Measurements from ENCODE around the gene KCTD17. TPM values are rescaled to one million over a fixed set of nuclear protein-coding genes. Genes with fewer than 3 reads are reported as not detected.

The KCTD17 gene
- total and polyA plus RNA-seq, 2 of the 4 experiments (the other 2 are of a cell fraction), result 28.3 to 37.3 TPM

DNA sequence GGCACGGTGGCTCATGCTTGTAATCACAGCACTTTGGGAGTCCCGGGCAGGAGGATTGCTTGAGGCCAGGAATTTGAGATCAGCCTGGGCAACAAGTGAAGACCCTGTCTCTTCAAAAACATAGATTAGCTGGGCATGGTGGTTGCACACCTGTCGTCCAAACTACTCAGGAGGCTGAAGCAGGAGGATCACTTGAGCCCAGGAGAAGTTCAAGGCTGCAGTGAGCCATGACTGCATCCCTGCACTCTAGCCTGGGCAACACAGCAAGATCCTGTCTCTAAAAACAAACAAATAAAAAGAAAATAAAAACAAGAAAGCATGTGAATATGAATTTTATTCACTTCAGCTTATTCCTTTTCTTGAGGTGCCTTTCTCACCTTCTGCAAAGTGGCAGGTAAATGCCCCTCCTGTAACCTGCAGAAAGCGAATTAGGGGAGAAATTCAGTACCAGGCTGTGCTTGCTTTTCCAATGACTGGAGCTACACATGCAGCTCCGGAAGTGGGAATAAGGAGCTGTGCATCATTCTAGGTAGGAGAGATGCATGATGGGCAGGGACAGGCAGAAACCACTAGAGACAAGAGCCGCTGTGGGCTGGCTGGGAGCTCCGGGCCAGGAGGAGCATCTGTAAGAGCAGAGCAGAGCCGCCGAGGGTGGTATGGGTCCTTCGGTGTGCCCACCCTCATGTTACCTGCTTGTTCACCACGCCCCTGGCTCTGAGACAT lies 14.7 kb upstream of the KCTD17 start:
- H2BK20ac ChIP-seq (ENCODE audit: low read depth, low read length), result no peak overlapping the region
- in situ Hi-C loops (cut with MboI; ENCODE audit: low sequenced_read_pairs), result no loop called here
- H3K56ac ChIP-seq (ENCODE audit: extremely low read depth, insufficient read depth, low read length), result no peak overlapping the region
- no peaks in the 10 kb centered on the region; the same call in 1 of the 2 replicates for H3K4me1 ChIP-seq (ENCODE audit: control insufficient read depth, insufficient read depth, low read length)
- DNase-seq (no peak), ATAC-seq (ENCODE audit: low read depth) (no peak)
- WGBS, 2 experiments (ENCODE audit: extremely low coverage in 2 of 2, insufficient read length in 1 of 2), result 88% methylated on average over 9 of the region's 11 CpGs; no CpG with 5 or more reads in 1 of the 2 experiments
- peaks cover 15% of the 10 kb centered on the region for H3K27me3 ChIP-seq (ENCODE audit: control insufficient read depth, insufficient read depth, low read length)
- intact Hi-C loops (cut with micrococcal nuclease), result no loop called here
- no peak overlapping the region for H2BK120ac ChIP-seq (ENCODE audit: low read depth, low read length)
- no peak overlapping the region for H3K18ac ChIP-seq (ENCODE audit: low read depth, low read length)
- BruUV-seq (replicated peaks), result no TSS peak
- H4K5ac ChIP-seq (ENCODE audit: low read depth, low read length), result no peak overlapping the region
- H3K27ac ChIP-seq (ENCODE audit: insufficient read depth, low read length), result no peak overlapping the region
- no peak overlapping the region for H3K4me2 ChIP-seq (ENCODE audit: low read depth, low read length)
- no peak overlapping the region for H3K4ac ChIP-seq (ENCODE audit: low read depth, low read length)
- H3K36me3 ChIP-seq (ENCODE audit: control insufficient read depth, insufficient read depth, low read length), result no peaks in the 10 kb centered on the region
- H4K20me1 ChIP-seq (ENCODE audit: insufficient read depth, low read length), result no peaks in the 10 kb centered on the region
- no peak overlapping the region for H2AK9ac ChIP-seq (replicated peaks; ENCODE audit: low read depth, low read length, poor library complexity)
- H3K9me3 ChIP-seq (ENCODE audit: control insufficient read depth, insufficient read depth, low read length), result no peaks in the 10 kb centered on the region
- ChIA-PET POLR2A (ENCODE audit: unreplicated experiment) (no interaction called here), CTCF (interaction anchor here (1.4 kb wide), 1 partner anchor 9 kb away, joined by 3 read pairs; no protein-coding TSS in a partner anchor)
- H2AFZ ChIP-seq (replicated peaks; ENCODE audit: low read length, poor library complexity), result no peak overlapping the region
- H2AK5ac ChIP-seq (ENCODE audit: low read depth, low read length), result no peak overlapping the region
- no peak overlapping the region for H3K9ac ChIP-seq (ENCODE audit: low read depth, low read length)
- no peak overlapping the region for H4K91ac ChIP-seq (ENCODE audit: insufficient read depth, low read depth, low read length)
- H2BK5ac ChIP-seq (ENCODE audit: low read depth, low read length, poor library complexity, severe bottlenecking), result no peak overlapping the region
- TF ChIP-seq NFE2L2 (IDR thresholded peaks at IDR 0.05; ENCODE audit: low read depth, low read length) (no peak), MXI1 (IDR thresholded peaks at IDR 0.05; ENCODE audit: borderline replicate concordance, low read depth, low read length) (no peak), RAD21 (IDR thresholded peaks at IDR 0.05; ENCODE audit: low read length) (no peak), MAFK (IDR thresholded peaks at IDR 0.05; ENCODE audit: low read depth, low read length) (no peak), MAZ (IDR thresholded peaks at IDR 0.05; ENCODE audit: borderline replicate concordance, low read depth, low read length) (no peak), POLR2A (IDR thresholded peaks at IDR 0.05; ENCODE audit: low read depth, low read length) (no peak), SMC3 (IDR thresholded peaks at IDR 0.05; ENCODE audit: low read depth, low read length) (no peak), CEBPB (IDR thresholded peaks at IDR 0.05; ENCODE audit: low read depth, low read length) (no peak), BHLHE40 (IDR thresholded peaks at IDR 0.05; ENCODE audit: low read depth, low read length) (no peak), CHD1 (IDR thresholded peaks at IDR 0.05; ENCODE audit: low read depth, low read length) (no peak), RFX5 (IDR thresholded peaks at IDR 0.05; ENCODE audit: low read depth, low read length) (no peak)
- TF ChIP-seq, protein P1, sequence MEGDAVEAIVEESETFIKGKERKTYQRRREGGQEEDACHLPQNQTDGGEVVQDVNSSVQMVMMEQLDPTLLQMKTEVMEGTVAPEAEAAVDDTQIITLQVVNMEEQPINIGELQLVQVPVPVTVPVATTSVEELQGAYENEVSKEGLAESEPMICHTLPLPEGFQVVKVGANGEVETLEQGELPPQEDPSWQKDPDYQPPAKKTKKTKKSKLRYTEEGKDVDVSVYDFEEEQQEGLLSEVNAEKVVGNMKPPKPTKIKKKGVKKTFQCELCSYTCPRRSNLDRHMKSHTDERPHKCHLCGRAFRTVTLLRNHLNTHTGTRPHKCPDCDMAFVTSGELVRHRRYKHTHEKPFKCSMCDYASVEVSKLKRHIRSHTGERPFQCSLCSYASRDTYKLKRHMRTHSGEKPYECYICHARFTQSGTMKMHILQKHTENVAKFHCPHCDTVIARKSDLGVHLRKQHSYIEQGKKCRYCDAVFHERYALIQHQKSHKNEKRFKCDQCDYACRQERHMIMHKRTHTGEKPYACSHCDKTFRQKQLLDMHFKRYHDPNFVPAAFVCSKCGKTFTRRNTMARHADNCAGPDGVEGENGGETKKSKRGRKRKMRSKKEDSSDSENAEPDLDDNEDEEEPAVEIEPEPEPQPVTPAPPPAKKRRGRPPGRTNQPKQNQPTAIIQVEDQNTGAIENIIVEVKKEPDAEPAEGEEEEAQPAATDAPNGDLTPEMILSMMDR (conservative IDR thresholded peaks at IDR 0.05; ENCODE audit: low read depth, low read length), result no peak
- TF ChIP-seq, protein P2, sequence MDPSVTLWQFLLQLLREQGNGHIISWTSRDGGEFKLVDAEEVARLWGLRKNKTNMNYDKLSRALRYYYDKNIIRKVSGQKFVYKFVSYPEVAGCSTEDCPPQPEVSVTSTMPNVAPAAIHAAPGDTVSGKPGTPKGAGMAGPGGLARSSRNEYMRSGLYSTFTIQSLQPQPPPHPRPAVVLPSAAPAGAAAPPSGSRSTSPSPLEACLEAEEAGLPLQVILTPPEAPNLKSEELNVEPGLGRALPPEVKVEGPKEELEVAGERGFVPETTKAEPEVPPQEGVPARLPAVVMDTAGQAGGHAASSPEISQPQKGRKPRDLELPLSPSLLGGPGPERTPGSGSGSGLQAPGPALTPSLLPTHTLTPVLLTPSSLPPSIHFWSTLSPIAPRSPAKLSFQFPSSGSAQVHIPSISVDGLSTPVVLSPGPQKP (IDR thresholded peaks at IDR 0.05; ENCODE audit: borderline replicate concordance, low read depth, low read length), result no peak
- TF ChIP-seq, protein P3, sequence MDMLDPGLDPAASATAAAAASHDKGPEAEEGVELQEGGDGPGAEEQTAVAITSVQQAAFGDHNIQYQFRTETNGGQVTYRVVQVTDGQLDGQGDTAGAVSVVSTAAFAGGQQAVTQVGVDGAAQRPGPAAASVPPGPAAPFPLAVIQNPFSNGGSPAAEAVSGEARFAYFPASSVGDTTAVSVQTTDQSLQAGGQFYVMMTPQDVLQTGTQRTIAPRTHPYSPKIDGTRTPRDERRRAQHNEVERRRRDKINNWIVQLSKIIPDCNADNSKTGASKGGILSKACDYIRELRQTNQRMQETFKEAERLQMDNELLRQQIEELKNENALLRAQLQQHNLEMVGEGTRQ (IDR thresholded peaks at IDR 0.05; ENCODE audit: low read depth, low read length), result no peak
- 0 out of 2 replicates have a peak, but pooled peaks cover 2% of the 10 kb centered on the region for H3K9me1 ChIP-seq (ENCODE audit: insufficient read depth, low read length)
- dilution Hi-C loops (cut with HindIII; ENCODE audit: low sequenced_read_pairs, unreplicated experiment), result no loop called here
- H3K14ac ChIP-seq (replicated peaks; ENCODE audit: low read depth, low read length), result no peak overlapping the region
- no peak overlapping the region for H3K23ac ChIP-seq (ENCODE audit: low read depth, low read length)
- H4K8ac ChIP-seq (ENCODE audit: low read depth in 2 of 2, low read length in 2 of 2), result no peak overlapping the region
- H3K79me1 ChIP-seq (ENCODE audit: low read depth in 1 of 2, low read length in 2 of 2), result no peaks in the 10 kb centered on the region
- no peak overlapping the region for H2BK15ac ChIP-seq (ENCODE audit: low read depth, low read length)
- no peak overlapping the region for H3K4me3 ChIP-seq (ENCODE audit: insufficient read depth, low read depth, low read length)

Data from IMR-90 (cell line).